Cardiac muscle cell (in vitro differentiated cells and primary cell): ENCODE measurements around the gene SIGLEC1. TPM values are rescaled to one million over a fixed set of nuclear protein-coding genes. Genes with fewer than 3 reads are reported as not detected.

Experiments used
- DNase-seq, 2 donors: peaks; one replicate each; pipeline versions ENCODE4 v3.0.0 to v3.0.0-alpha.2; 2010 to 2017; ENCODE audit warnings: low read depth in 1 of 2, low spot score in 1 of 2
- H3K27ac ChIP-seq: fragments of 200-600 bp; sonication (generic); 2 replicates; pipeline ENCODE4 v1.5.1; 2016
- H3K27me3 ChIP-seq: fragments of 200-600 bp; sonication (generic); 2 replicates; pipeline ENCODE4 v1.6.0; 2016; ENCODE audit warnings: control low read depth
- H3K36me3 ChIP-seq: fragments of 200-600 bp; sonication (generic); 2 replicates; pipeline ENCODE4 v1.5.1; 2016; ENCODE audit warnings: control low read depth
- H3K4me1 ChIP-seq: fragments of 200-600 bp; sonication (generic); 2 replicates; pipeline ENCODE4 v1.8.1; 2017; ENCODE audit warnings: low read depth, mild to moderate bottlenecking, mixed run types
- H3K4me3 ChIP-seq: fragments of 200-600 bp; sonication (generic); 2 replicates; pipeline ENCODE4 v1.5.1; 2016; ENCODE audit warnings: mild to moderate bottlenecking
- H3K9me3 ChIP-seq: fragments of 200-600 bp; sonication (generic); 2 replicates; pipeline ENCODE4 v1.5.1; 2017; ENCODE audit warnings: low read depth, mild to moderate bottlenecking, control low read depth
- polyA plus RNA-seq: library from polyadenylated mRNA; unstranded; fragments of >200 nt; fragmentation: Nextera tagmentation; extraction: Ambion mirVana; gene quantifications from 2 replicates; pipeline ENCODE4 v1.2.1, GENCODE V29; 2016
- total RNA-seq: library from RNA; depleted of rRNA; stranded (reverse); fragments of >200 nt; gene quantifications from 2 replicates; pipeline ENCODE4 v1.2.3, GENCODE V29; 2016
- TF ChIP-seq, protein P1 (sequence below): IDR thresholded peaks from 2 replicates; pipeline ENCODE4 v1.5.1; 2012; ENCODE audit warnings: low read depth, mild to moderate bottlenecking, low read length

Gene SIGLEC1
- total and polyA plus RNA-seq, 2 experiments from 2014 or later, result not detected

DNA sequence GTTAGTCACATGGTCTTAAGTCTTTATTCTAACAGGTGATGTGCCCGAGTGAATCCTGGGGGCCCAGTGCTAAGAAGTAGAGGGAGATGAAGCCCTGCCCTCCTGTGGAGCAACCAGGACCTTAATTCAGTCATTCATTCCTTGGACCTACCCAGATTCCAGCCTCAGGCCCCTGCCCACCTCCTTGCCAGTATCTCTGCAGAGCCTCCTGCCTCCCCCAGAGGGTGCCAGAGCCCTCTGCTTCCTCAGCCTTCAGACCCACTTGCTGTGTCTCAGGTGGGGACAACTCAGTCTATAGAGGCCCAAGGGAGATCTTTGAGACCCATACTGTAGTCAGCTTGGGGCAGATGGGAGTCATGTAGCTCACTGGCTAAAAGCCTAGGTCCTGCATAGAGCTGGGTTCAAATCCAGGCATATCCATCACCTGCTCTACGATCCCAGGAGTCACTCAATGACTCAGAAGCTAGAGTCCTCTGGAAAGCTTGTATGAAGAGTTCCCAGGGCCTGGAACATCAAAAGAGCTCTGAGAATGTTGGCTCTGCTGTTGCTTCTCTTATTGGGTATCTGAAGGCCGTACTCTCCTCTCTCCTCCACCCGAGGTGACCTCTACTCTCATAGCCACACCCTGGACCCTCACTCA is 3.9 kb upstream of the SIGLEC1 start:
- Histone ChIP-seq H3K27ac (no peak overlapping the region), H3K36me3 (no peaks in the 10 kb centered on the region), H3K27me3 (peaks cover 5% of the 10 kb centered on the region), H3K4me1 (no peaks in the 10 kb centered on the region), H3K9me3 (no peaks in the 10 kb centered on the region), H3K4me3 (no peak overlapping the region)
- TF ChIP-seq, protein P1, sequence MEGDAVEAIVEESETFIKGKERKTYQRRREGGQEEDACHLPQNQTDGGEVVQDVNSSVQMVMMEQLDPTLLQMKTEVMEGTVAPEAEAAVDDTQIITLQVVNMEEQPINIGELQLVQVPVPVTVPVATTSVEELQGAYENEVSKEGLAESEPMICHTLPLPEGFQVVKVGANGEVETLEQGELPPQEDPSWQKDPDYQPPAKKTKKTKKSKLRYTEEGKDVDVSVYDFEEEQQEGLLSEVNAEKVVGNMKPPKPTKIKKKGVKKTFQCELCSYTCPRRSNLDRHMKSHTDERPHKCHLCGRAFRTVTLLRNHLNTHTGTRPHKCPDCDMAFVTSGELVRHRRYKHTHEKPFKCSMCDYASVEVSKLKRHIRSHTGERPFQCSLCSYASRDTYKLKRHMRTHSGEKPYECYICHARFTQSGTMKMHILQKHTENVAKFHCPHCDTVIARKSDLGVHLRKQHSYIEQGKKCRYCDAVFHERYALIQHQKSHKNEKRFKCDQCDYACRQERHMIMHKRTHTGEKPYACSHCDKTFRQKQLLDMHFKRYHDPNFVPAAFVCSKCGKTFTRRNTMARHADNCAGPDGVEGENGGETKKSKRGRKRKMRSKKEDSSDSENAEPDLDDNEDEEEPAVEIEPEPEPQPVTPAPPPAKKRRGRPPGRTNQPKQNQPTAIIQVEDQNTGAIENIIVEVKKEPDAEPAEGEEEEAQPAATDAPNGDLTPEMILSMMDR, result peak; percentile 85
- peak; percentile 64 to 65 for DNase-seq

DNA sequence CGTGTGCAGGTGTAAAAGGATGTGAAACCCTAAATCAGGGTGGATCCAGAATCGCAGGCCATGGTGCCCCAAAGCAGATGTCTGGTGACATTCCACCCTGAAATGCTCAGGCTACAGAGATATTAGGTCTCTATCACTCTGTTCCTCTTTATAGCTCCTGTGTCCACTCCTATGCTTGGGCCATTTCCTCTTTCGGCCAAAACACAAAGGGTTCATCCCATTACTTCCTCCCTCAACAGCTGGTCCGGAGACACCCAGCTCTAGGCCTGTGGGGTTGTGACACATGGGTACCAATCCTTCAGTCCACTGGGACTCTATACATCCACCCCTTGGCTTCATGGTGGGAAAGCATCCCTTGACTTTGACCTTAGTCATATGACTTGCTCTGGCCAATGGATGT is 1.7 kb upstream of the SIGLEC1 start:
- no peaks in the 10 kb centered on the region for H3K27me3 ChIP-seq
- H3K4me3 ChIP-seq, result no peak overlapping the region
- TF ChIP-seq, protein P1, result no peak
- DNase-seq, result no peak
- no peaks in the 10 kb centered on the region for H3K9me3 ChIP-seq
- no peaks in the 10 kb centered on the region for H3K36me3 ChIP-seq
- no peaks in the 10 kb centered on the region for H3K4me1 ChIP-seq
- no peak overlapping the region for H3K27ac ChIP-seq

DNA sequence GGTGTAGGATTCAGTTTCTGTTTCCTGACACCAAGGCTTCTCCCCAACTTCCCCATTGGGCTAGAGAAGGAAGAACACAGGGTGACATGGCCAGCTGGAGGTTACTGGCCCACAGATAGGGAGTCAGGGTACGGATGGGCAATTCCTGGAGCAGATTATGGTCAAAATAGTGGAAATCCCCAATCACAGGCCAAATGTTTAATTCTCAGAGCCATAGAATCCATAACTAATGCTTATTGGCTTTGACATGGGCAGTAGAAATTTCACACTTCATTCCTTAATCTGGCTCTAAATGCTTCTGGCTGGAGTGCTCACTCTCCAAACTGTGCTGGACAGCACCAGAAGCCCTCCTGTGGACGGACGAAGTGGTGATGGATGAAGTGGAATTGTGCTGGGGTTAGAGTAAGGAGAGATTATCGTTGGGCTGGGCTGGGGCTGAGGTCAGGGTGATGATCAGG is 887 bp downstream of the SIGLEC1 start:
- no peaks in the 10 kb centered on the region for H3K9me3 ChIP-seq
- TF ChIP-seq, protein P1, result no peak
- H3K36me3 ChIP-seq, result no peaks in the 10 kb centered on the region
- DNase-seq, result peak in 1 of 2 donors; percentile 44
- no peak overlapping the region for H3K4me3 ChIP-seq
- H3K27ac ChIP-seq, result no peak overlapping the region
- no peaks in the 10 kb centered on the region for H3K4me1 ChIP-seq
- no peaks in the 10 kb centered on the region for H3K27me3 ChIP-seq

DNA sequence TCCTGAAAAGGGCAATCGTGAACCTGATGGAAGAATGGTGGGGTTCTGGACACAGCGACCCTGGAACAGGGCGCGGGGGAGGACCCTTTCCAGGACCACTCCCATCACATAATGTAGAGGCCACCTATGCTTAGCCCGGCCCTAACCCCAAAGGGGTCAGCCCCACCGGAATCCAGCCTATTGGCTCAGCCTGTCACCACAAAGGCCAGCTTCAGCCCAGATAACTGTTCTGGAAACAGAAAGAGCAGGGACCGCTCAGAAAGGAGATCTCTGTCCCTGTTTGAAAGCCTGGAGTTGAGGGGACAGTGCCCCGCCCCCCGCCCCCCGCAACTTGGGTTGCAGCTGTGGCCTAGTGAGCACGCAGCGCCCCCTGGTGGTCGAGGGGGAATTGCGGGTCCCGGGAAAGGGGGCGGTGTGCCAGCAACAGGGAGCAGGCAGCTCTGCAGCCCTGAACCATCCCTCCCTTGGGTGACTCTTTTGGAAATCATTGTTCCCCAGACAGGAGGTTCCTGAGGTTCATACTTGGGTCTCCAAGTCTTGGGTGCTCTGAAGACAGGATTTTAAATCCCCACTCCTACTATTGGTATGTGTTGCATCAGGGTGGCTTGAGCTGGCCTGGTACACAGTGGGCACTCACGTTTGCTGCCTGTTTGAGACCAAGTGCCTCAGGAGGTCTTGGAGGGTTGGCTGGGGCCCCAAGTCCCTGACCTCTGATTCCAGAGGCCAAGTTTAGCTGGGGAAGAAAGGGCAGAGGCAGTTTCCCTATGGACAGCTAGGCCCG is 1.5 kb downstream of the SIGLEC1 start:
- no peak overlapping the region for H3K4me3 ChIP-seq
- H3K4me1 ChIP-seq, result no peaks in the 10 kb centered on the region
- no peak overlapping the region for H3K27ac ChIP-seq
- H3K27me3 ChIP-seq, result no peaks in the 10 kb centered on the region
- H3K36me3 ChIP-seq, result no peaks in the 10 kb centered on the region
- TF ChIP-seq, protein P1, result peak; percentile 94
- DNase-seq, result peak; percentile 64 to 73
- no peaks in the 10 kb centered on the region for H3K9me3 ChIP-seq

DNA sequence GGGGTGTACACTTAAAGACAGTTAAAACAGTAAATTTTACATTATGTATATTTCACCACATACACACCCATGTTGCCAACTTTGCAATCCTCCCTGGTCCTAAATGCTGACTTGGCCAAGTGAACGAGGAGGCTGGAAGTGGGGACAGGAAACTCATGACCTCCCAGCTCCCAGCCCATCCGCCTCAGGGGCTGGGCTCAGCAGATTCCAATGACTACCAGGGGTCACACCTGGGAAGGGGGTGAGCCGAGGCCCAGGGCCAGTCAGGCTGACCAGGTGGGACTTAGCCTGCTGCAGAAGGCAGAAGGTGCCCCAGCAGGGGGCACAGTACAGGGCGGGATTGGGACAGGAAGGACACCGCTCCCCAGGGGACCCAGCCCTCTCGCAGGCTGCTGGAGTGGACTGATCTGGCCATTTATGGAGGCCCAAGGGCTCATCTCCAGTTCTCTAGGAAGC is 2.4 kb downstream of the SIGLEC1 start:
- Histone ChIP-seq H3K4me1 (no peaks in the 10 kb centered on the region), H3K4me3 (no peak overlapping the region), H3K27me3 (no peaks in the 10 kb centered on the region), H3K27ac (no peak overlapping the region), H3K9me3 (no peaks in the 10 kb centered on the region), H3K36me3 (no peaks in the 10 kb centered on the region)
- TF ChIP-seq, protein P1, result no peak
- no peak for DNase-seq
